ENCODE measurements around the gene NRXN3. TPM values are rescaled to one million over a fixed set of nuclear protein-coding genes. Genes with fewer than 3 reads are reported as not detected.
A peak's percentile ranks its signal among the peaks of the same experiment; 100 is the strongest.
"Not testable (repeated sequence)": the region's sequence is repeated elsewhere in the genome, so short reads cannot be mapped to it uniquely, and the experiment has no call there.

NRXN3 gene
- total RNA-seq, 2 donors from 2014 or later: 1.6 to 1.9 TPM

GRCh38 chr14:79096811-79097210, 926.6 kb downstream of the NRXN3 start:
- DNase-seq (no peak), ATAC-seq (no peak)
- intact Hi-C loops (cut with DNase I): no loop called here

- ATAC-seq (no peak), DNase-seq (no peak)
- intact Hi-C loops (cut with DNase I): no loop called here
Measured at GRCh38 chr14:79098324-79098723, 928.2 kb downstream of the NRXN3 start.

DNA sequence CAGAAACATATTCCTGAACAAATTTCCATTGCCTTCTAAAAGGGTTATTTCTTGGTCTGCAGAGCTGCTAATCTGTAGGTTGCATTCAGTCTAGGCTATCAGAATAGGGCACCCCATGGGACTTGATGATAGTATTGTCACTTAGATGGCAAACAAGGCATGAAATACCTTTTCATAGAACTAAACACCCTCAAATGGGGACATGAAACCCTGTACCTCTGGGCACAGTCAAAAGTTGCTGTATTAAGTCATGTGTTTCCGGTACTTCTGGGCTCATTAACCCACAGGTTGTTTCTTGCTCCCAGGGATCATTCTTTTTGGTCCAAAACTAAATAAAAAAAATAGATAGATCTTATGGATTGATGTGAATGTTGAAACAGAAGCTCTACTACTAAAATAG, 930.4 kb downstream of the NRXN3 start:
- ATAC-seq (no peak), DNase-seq (no peak)
- intact Hi-C loops (cut with DNase I): no loop called here

GRCh38 chr14:79101388-79101787, 931.2 kb downstream of the NRXN3 start:
- DNase-seq (no peak), ATAC-seq (no peak)
- intact Hi-C loops (cut with DNase I): no loop called here

GRCh38 chr14:79103764-79104163, 933.6 kb downstream of the NRXN3 start:
- intact Hi-C loops (cut with DNase I): no loop called here
- ATAC-seq (no peak), DNase-seq (no peak)

- DNase-seq; ATAC-seq; intact Hi-C loops (cut with DNase I): not testable (repeated sequence)
Measured at GRCh38 chr14:79110564-79110963, 940.4 kb downstream of the NRXN3 start.

GRCh38 chr14:79111987-79112501, 941.9 kb downstream of the NRXN3 start:
- ATAC-seq (no peak), DNase-seq (no peak)
- intact Hi-C loops (cut with DNase I): no loop called here

GRCh38 chr14:79117561-79117960, 947.4 kb downstream of the NRXN3 start:
- intact Hi-C loops (cut with DNase I): no loop called here
- no peak for ATAC-seq
- no peak for DNase-seq

DNA sequence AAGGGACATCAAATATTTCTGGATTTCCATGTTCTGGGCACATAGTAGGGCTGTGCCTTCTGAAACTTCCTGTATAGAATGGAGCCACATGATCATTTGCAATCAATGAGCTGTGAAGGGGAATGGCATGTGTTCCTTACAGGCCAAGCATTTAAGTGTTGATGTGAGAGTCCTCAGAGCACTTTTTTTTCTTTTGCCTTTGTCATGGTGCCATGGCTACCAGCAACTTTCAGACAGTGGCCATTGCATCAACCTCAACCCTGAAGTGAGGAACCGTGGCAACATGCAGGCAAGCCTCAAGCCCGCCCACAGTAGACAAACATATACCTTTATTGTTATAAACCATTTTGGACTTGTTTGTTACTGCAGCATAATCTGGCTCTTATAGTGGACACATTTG, 948.1 kb downstream of the NRXN3 start:
- intact Hi-C loops (cut with DNase I): no loop called here
- ATAC-seq (no peak), DNase-seq (no peak)

- intact Hi-C loops (cut with DNase I): no loop called here
- ATAC-seq: peak in 1 of 2 donors; percentile 77
- DNase-seq: no peak
Measured at GRCh38 chr14:79134361-79134760, 964.2 kb downstream of the NRXN3 start.

DNA sequence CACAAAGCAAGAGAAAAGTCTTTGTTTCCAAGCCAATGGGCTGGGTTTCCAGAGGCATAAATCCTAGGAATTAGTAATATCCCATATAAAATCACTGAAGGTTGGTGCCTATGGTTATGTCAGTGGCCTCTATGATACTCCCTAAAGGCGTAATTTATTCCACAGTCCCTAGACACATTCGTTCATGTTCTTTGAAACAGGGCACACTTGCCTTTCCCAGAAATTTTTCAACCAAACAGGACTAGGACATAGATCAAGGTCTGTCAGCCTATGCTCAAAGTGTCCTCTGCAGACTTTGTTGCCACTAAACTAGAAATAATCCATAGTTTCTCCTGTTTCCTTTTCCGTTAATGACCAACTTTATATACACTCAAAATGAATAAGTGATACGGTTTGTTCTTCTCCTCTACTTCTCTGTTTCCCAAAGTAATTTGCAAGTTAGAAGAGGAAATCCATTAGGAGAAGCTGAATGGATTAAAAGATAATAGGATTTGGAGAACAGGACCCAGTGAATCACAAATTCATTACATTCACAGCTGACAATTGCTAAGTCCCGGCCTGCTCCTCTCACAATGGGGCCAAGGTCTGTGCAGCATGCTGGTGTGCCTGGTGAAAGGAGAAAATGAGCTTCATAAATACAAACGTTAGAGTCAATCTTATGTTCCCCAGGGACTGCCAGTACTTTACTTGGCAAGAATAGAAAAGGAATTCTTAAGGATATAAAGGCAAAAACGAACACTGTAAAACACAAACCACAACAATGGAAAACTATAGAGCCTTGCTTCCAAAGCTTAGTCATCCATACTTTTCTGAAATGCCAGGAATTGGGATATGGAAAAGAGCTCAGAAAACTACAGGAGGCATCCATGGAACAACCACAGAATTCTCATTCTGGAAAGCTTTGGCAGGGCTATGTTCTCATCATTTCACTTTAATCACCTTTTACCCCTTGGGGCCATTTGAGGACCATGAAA, 966.2 kb downstream of the NRXN3 start:
- no peak for DNase-seq
- intact Hi-C loops (cut with DNase I): no loop called here

DNA sequence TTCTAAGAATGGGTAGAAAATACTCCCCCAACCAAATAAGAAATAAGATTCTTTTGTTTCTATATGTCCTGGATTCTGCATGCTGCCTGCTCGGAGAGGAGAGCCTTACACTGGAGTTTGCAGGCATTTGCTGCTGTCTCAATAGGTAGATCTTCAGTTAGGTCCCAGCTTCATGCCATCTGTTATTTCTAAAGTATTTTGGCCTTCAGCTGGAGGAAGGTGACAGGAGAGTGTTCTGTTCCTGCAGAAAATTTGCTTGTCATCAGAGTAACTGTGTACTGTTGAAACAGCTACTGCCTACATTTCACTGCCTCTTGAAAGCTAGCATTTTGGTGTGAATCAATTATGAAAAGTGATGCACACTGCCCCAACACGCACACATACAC, 966.9 kb downstream of the NRXN3 start:
- ATAC-seq (no peak), DNase-seq (no peak)
- intact Hi-C loops (cut with DNase I): no loop called here

More for the DNA sequence above, 966.2 kb downstream of the NRXN3 start:
- ATAC-seq: no peak

- intact Hi-C loops (cut with DNase I): no loop called here
- ATAC-seq (no peak), DNase-seq (no peak)
Measured at GRCh38 chr14:79137836-79138235, 967.7 kb downstream of the NRXN3 start.

DNA sequence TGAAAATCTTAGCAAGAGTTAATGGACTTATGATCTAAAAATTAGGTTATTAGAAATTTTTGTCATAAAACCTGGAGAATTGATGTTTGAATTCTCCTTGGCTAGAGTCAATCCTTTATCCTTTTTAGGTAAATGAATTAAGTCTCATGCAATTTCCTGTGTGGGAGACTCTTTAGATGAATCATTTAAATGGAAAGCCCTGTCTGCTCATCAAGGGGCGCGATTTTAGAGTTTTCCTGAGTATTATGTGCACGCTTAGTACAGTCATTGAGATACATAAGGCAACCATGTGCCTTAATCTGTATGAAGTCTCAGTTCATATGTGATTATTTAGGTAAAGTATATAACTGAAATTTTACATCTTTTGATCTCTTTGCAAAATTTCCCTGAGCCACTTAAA, 974.7 kb downstream of the NRXN3 start:
- ATAC-seq (no peak), DNase-seq (no peak)
- intact Hi-C loops (cut with DNase I): no loop called here

GRCh38 chr14:79150226-79150625, 980.1 kb downstream of the NRXN3 start:
- intact Hi-C loops (cut with DNase I): no loop called here
- DNase-seq: no peak
- no peak for ATAC-seq

DNA sequence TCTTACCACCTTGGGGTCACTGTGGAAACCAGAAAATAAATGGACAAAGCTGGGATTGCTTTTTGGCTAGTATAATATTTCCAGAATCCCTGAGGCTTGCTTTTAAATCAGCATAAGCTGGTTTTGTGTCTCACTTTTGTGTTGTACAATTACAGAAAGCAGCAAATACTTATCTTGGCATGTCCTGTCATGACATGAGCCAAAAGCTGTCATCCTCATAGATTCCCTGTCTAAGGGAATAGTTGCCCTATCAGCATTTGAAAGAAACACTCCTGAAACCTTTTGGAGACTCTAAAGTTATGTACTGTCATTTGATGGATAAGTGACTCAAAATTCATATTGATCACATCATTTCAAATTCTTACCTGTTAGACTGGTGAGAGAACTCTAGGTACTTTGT, 987.2 kb downstream of the NRXN3 start:
- intact Hi-C loops (cut with DNase I): no loop called here
- no peak for DNase-seq
- no peak for ATAC-seq

- ATAC-seq (no peak), DNase-seq (no peak)
- intact Hi-C loops (cut with DNase I): no loop called here
Measured at GRCh38 chr14:79161571-79161970, 991.4 kb downstream of the NRXN3 start.

DNA sequence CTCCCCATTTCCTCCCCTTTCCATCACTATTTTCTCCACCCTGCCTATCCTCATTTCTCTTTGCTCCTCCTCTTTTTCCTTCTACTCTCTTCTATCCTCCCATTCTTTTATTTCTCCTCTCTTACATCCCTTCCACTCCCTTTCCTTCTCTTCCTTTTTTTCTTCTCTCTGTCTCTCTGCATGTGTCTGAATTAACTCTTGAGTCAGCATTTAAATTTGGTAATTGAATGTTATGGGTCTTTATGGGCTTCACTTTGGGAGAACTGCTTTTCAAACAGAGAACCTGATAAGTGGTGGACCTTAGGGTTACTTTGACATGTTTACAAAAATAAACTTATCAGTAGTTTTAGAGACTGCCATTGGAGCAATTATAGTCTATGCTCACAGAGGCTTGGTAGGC, 992.7 kb downstream of the NRXN3 start:
- no peak for DNase-seq
- no peak for ATAC-seq
- intact Hi-C loops (cut with DNase I): no loop called here

- intact Hi-C loops (cut with DNase I): no loop called here
- ATAC-seq (no peak), DNase-seq (no peak)
Measured at GRCh38 chr14:79165471-79166090, 995.4 kb downstream of the NRXN3 start.

- intact Hi-C loops (cut with DNase I): no loop called here
- DNase-seq (no peak), ATAC-seq (no peak)
Measured at GRCh38 chr14:79166171-79166570, 996.0 kb downstream of the NRXN3 start.
